GM19468 (cell line): Measurements from ENCODE around the gene FRMD4A.

Experiments used
- ATAC-seq: cut with Tn5 transposase; IDR thresholded peaks from one replicate; pipeline ENCODE4 v1.9.1; 2021; ENCODE audit warnings: mild to moderate bottlenecking, moderate library complexity, moderate number of reproducible peaks; ENCODE audit not compliant: unreplicated experiment; ENCODE audit errors: extremely low read depth

FRMD4A gene

DNA sequence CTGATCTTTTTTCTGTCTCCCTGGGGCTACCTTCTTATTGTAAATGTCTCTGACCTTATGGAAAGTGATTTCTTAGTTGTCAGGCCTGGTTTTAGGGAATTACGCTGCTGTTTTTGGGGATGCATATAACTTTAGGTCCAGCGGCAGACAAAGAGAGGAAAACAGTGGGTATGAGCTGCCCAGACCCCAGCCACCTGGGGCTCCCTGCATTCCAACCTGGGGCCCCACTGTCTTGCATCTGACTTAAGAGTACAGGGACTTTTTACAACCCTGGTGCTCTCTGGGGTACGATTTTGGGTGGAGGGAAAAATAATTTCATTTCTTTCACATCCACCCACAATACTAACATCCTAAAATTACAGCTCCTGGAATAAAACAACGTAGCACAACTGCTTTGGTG is 624.5 kb downstream of the FRMD4A start:
- ATAC-seq, result no peak

GRCh38 chr10:13705526-13706174 is 625.1 kb downstream of the FRMD4A start:
- no peak for ATAC-seq

- no peak for ATAC-seq
These were observed 625.8 kb downstream of the FRMD4A start for GRCh38 chr10:13704964-13705363.

- no peak for ATAC-seq
These were observed 626.7 kb downstream of the FRMD4A start for GRCh38 chr10:13703997-13704536.

GRCh38 chr10:13703101-13703818 is 627.5 kb downstream of the FRMD4A start:
- no peak for ATAC-seq

DNA sequence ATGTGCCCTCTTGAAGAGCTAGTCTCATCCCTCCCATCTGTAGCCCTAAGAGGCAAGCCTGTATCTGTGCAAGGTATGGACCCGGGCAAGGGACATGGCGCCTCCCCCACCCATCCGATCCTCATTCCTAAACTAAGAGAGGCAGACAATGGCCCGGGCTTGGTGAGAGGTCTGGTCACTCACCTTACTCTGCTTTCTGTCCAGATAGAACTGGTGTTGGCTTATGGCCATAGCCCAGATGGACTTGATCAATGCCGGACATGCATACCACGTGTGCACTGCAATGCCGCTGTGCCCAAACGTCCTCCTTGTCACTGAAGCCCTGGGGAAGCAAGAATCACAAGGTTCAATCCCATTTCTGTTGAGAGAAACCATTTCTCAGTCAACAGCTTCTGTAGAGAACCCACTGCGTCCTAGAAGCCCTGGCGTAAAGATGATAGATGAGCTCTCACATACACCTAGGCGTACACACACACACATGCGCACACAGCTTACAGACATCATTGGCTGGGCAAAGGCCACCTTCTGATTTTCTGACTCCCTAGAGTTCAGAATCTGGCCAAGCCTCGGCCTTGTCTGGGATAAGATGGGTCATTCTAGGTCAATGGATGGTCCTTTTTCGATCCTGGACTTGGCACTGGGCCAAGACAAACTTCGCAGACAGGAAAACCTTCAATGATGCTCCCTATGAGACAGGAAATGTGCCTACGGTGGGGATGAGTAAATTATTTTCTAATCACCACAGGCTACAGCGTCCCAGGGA is 629.4 kb downstream of the FRMD4A start:
- ATAC-seq, result no peak

- ATAC-seq, result no peak
These were observed 630.1 kb downstream of the FRMD4A start for GRCh38 chr10:13700473-13701144.

GRCh38 chr10:13699216-13699615 is 631.5 kb downstream of the FRMD4A start:
- ATAC-seq, result no peak

DNA sequence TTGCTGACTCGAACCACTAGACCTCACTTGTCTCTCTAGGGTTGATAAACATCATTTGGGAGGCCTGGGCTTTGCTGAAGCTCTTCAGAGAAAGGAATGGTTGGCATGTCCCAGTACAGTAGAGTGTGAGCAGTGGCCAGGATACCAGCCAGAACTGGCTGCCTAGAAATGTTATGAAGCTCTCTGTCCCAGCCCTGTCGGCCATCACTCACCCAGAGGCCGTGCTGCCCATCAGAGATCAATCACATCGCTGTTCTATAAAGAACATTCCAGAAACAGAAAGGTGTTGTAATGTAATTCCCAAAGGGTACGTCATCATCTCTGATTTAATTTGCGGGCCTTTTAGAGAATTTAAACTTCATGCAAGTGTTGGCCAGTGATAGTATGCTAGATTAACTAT is 632.5 kb downstream of the FRMD4A start:
- no peak for ATAC-seq

DNA sequence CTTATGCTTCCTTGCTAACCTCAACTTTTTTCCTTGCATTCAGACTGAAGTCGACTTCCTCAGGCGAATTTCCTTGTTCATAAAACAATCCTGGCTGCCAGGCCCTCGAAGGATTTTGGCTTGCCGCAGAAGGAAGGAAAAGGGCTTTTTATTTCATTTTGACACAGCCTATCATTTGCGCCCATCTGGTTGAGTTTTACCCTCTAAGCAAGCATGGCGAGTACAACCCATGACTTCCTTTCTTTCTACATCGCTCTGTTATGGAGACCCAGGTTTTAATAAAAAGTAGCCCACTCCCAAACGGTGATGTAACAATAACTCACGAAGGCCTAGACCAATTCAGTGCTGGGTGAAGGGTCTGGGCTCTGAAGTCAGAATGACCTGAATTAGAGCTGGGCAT is 634.7 kb downstream of the FRMD4A start:
- no peak for ATAC-seq

DNA sequence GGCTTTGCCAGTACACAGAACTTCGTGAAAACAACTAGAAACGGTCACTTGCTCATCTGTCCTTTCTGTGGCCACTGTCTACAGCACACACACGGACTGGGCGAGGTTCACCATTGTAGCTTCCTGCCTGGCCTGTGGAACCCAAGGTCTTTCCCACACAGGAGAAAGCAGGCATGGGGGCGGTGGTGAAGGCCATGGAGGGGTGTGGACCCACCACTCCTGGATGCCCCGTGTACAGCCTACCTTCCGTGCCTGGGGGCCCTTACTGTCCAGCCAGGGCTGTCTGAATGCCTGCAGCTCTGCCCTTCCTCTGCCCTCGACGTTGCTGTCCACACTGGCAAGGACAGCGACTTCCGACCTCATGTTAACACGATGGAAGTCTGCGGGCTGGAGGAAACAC is 635.1 kb downstream of the FRMD4A start:
- no peak for ATAC-seq

GRCh38 chr10:13693783-13694700 is 636.7 kb downstream of the FRMD4A start:
- no peak for ATAC-seq

DNA sequence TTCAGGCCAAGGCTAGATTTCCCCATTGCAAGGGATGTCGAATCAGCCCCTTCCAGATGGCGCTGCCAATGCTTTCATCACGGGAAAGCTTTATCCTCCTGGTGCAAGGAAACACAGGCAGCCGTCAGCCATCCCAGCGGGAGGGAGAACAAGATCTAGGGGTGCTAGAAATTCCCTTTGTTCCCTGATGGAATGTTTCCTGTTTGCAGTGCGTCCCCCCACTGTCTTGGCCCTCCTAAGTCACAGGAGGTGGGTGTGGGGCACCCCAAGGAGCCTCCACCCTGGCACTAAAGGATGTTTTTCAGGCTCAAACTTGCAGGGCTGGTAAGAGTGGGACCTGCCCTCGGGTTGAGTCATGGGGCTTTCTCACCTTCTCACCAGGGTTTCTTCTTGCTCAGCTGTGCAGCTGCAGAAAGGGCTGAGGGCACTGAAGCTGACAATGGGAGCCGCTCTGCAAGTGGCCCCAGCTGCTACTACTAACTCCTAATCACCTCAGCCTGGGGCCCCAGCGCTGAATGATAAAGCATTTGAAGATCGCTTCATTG is 640.4 kb downstream of the FRMD4A start:
- ATAC-seq, result no peak

DNA sequence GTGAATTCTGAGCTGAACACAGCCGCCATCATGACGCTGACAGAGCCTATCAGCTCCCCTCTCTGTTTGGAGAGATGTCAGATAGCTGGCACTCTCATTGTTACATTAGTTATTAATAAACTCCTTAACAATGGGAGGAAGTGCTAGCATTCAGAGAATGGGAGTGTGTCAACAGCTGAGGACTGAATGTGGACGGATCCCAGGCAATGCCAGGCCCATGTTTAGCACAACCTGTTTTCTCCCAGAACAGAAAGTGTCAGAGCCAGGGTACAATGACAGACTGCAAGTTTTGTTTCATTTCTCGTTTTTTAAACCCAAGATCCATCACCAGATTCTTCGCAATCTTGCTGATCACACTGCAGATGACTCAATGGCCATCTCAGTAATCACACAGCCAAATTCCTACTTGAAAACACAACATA is 644.4 kb downstream of the FRMD4A start:
- ATAC-seq, result no peak

DNA sequence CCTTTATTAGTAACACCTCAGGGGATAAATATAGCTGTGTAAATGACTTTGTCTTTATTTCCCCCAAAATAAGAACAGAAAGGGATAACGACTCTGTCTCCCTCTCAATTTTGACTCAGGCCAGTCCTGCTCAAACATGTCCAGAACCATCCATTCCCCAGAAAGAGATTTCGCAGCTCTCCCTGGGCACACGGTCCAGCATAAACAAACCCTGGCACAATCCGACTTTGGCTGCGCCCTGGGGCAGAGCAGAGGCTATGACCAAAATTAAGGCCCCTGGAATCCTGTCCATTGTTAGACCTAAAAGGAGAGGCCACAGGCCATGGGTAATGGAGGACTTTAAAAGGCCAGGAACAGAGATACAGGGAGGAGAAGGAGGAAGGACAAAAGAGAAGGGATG is 644.8 kb downstream of the FRMD4A start:
- no peak for ATAC-seq

DNA sequence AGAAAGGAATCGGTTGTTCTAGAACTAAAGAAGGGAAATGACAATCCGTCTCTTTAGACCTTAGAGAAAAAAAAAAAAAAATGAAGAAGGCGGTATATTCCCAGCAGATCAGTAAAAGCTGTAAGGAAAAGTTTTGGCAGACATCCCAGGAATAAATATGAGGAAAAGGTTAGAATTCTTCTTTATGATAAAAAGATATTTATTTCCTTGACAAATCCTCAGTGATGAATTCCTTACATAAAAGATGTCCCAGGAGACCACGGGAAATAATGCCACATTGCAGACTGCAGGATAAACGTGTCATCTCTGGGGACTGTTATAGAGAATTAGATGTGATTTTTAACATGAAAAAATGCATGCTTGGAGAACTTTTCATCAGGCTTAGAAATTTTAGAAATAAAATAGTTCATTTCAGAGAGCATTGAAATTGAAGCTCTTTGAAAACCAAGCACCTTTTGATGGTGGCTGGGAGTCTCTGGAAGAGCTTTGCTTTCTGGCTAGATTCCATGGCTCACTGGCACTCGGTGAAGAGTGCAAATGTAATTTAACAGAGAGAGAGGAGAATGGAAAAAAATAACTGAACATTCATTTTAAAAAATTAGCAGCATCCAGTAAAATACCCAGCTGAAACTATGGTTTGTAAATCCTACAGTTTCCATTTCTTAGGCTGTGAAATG is 645.8 kb downstream of the FRMD4A start:
- no peak for ATAC-seq

DNA sequence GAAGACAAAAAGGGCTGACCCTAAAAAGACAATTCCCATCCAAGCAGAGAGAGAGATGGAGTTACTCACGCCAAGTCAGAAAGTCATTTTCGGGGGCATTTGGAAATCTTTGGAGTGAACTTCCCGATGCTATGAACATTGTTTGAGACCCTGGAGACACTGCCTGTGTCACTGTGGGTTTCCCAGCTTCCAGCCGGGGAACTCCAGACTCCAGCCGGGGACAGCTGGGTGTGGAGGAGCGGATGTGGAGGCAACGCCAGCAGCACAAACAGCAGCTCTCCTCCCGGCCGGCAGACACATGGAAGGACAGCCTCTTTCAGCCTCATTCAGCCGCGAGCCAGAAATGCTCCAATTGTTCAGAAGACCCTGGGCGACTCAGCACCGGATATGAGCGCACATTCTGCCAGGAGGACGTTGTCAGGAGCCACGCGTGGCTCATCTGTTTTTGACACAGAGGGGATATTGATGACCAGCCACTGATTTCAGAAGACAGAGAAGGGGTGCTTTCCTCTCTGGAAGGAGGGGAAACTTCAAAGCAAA is 646.4 kb downstream of the FRMD4A start:
- no peak for ATAC-seq

GRCh38 chr10:13683017-13683416 is 647.7 kb downstream of the FRMD4A start:
- ATAC-seq, result no peak
